GM19395 (cell line): ENCODE results near the gene SPNS2.

ENCODE experiments used
- ATAC-seq: cut with Tn5 transposase; IDR thresholded peaks from one replicate; pipeline ENCODE4 v1.9.1; 2021; ENCODE audit warnings: mild to moderate bottlenecking, moderate library complexity; ENCODE audit not compliant: unreplicated experiment

Gene SPNS2

DNA sequence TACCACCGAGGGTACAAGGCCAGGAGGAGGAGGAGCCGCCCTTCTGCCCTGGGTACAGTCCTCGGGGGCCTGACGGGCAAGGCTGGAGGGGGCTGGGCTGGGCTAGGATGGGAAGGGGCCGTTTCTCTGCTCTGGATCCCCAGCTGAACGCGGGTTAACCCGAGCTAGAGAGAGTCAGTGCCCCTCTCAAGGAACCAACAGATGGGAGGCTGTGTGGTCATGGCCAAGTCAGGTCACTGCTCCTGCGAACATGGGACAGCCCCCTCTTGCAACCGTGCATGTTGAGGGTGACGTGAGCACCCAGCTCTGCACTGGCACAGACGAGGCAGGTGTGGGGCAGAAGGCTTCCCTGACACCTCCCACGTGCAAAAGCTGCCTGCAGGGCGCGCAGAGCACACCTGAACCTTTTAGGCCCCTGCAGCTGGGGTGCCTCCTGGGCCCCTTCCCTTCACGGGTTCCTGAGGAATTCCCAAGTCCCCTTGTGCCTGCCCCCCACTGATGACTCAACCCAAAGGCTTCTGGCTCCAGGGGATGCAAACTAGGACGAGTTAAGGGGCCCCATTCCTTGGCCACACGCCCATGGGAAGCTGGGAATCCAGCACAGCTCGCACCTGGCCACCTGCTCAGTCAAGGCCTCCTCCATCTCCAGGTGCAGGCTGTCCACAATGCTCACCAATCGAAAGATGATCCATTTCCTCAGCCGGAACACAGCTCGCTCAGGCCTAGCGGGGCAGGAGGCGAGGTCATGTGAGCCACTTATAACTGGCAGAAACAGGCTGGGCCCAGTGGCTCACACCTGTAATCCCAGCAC lies 50.2 kb downstream of the SPNS2 start:
- ATAC-seq = no peak

DNA sequence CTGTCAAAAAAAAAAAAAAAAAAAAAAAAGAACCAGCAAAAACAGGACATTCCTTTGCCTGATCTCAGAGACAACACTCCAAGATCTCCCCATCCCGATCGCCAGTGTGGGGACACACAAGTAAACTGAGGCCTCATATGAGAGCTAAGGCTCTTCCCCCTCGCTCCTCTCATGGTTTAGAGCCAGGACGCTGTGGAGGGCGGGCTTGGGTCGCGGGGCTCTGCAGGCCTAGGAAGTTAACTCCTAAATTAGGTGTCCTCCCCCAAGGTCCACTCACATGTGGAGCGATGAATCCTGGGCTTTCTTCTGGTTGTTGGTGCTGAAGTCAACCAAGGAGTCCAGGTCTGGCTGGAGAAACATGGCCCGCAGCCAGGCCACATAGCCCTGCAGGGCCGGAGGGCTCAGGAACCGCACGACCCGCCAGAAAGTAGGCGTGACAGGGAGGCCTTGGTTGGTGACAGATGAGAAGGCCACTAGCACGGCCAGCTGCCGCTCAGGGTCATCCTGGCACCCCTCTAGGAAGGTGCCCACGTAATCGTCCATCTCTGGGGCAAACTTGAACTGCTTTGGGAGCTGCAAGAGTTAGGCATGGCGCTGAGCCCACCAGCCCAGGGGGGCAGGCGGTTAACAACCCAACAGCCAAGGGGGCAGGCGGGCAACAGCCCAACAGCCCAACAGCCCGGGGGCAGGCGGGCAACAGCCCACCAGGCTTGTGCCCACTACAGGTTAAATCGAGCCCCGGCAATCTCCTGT lies 51.3 kb downstream of the SPNS2 start:
- no peak for ATAC-seq

DNA sequence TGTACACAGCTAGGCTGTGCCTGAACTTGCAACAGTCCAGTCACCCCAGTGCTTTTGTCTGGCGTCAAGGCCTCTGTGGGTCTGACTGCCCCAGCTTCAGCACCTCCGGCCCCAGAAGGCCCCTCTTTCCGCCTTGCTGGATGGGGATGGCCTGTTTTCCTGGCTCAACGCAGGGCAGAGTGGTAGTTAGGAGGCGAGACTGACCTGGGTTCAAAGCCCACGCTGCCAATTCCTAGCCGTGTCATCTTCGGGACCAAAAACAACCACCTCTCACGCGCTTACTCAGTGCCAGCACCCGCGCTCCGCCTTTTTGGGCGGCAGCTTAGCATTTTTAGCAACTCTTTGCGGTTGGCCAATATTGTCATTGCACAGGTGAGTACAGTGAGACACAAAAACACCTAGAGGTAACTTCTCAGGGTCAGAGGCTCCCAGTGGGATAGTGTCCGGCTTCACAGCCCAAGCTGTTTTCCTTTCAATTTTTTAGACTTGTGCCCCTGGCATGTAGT lies 51.9 kb downstream of the SPNS2 start:
- ATAC-seq = no peak

DNA sequence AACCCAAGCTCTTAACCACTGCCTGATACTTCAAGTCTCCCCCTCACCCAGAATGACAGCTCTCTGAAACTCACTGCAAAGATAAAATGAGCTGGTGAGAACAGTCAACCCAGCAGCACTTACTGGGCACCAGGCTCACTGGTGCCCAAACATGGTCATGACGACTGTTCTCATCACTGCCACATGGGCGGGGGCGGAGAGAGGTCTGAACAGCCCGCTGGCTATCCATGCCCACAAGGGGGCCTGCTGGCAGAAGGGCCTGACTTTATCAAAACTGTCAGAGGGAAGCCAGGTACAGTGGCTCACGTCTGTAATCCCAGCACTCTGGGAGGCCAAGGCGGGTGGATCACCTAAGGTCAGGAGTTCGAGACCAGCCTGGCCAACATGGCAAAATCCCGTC lies 52.5 kb downstream of the SPNS2 start:
- ATAC-seq = no peak

DNA sequence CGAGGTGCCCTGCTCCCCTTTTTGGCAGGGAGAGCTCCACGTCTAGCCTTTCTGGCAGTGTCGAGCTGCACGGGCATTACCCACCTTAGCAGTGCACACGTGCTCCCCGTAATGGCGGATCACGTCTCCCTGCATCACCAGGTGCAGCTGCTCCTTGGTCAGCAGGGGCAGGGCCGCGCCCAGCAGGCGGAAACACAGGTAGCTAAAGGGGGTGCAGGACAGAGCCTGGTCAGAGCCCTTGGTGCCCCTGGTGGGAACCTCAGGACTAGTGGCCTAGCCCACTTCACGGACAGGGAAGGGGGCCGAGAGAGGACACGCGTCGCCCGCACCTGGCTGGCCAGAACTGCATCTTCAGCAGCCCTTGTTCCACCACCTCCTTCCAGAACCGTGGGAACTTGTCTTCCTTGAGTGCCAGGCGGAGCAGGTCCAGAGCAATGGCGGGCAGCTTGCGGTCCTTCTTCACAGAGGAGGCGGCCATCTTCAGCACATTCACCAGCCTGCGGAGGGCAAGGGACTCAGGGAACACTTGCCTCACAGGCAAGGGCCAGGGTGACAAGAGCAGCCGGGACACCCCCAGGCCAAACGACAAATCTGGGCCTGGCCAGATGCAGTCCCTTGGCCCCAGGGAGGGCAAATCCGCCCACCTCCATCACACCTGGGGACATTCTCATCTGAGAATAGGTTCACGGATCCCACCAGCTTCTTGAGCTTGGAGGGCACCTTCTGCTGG lies 53.3 kb downstream of the SPNS2 start:
- no peak for ATAC-seq

DNA sequence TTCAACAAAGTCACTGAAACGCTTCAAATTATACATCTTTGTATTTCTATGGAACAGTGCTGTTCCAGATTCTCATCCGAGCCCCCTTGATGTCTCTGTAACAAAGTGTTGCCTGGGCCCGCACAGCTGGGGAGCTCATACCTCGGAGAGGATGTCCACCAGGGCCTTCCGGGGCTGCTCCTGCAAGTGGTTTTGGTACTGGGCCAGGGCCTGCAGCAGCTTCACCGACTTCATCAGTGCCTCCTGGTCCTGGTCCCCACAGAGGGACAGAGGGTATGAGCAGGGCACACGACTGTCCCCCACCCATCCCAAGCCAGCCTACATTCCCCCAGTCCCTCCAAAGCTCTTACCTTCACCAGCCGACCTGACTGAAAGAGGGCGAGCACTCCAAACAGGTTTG lies 55.0 kb downstream of the SPNS2 start:
- no peak for ATAC-seq

DNA sequence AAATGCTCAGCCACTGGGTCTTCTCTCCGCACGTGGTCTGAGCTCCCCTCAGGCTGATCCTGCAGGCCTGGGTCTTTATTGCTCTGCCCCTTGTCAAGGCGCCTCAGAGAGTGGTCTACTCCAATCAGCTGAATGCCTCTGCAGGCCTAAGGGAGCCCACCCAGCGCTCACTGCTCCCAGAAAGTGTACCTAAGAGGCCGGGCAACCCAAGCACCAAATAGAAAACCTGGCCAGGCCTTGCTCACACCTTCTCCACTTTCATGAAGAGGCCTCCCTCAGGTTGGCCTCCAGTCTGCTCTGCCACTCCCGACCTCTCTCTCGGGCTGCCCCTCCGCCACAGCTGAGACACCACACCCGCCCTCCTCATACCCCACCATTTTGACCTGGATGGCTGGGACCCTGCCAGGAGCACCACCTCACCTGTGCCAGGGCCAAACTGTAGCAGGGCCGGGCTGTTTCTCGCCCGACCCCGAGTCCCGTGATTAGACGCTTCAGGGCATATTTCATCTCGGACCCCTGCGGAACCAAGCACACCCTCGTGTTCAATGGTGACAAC lies 55.8 kb downstream of the SPNS2 start:
- ATAC-seq = no peak

DNA sequence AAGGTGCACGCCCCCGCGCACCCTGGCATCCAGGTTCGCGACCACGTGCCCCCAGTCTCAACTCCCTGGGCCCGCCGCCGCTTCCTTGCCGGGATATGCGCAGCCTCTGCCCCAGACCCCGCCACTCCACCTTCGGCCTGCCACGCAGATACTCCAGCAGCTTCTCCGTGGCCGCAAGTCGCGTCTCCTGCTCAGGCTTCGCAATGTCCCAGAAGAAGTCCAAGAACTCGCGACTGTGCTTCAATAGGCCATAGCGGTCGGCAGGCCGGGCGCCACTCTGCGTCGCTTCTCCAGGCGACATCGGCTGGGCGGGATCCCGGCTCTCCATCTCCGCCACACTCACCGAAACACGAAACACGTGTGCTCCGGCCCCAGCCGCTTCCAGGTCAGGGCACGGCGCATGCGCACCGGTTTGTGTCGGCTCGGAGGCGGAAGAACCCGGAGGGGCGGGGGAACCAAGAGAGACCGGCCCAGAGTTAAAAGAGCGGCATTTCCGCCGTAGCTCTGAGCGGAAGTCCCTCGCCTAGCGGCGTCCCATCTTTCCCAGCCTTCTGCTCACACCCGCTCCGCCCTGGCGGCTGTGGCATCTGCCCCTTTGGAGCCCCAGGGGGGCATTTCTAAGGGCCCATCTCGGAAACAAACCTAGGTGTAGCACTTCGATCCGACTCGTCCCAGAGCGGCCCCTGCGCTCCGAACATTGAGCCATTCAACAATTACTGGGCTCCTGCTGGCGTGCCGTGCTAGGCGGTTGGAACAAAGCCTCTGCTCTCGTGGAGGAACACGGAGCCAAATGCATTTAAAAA lies 56.5 kb downstream of the SPNS2 start, which contains the start of gene MYBBP1A:
Gene MYBBP1A, minus strand, starts transcription at position 388 of the 803 bp plus-strand sequence. Its CDS starts 60 bp downstream, at position 328.
- ATAC-seq = peak; percentile 80

DNA sequence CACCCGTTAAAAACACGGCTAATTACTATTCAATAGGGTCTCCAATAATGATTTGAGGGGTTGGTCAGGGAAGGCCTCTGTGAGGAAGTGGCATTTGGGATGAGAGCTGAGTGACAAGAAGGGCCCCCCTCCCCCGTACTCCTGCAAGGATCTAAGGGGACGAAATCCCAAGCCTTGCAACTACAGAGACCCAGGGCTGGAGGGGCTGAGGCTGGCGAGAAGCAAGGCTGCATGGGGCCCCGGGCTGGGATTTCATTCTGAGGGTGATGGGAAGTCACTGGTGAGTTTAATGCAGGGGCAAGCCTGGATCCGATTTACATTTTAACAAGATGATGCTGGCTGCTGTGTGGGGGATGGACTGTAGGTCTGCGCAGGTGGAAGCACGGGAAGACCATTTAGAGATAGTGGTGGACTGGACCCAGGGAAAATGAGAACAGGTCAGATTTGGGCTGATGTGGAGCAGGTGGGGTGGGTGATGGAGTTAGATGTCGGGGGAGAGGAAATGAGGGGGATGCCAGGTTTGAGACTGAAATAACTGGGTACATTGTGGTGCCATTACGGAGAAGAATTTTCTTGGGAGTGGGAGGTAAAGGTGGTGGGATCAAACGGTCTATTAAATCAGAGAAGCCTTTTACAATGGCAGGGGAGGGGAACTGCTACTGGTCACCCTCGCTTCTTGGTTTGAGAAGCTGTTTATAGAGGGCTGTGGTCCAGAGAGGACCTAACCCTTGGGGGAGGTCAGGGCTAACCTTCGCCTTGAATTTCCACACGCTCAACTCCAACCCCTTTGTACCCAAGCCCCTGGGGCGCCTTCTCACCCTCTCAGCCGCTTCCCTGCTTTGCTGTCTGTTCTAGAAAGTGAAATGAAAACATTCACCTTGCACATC lies 57.4 kb downstream of the SPNS2 start:
- ATAC-seq = no peak

DNA sequence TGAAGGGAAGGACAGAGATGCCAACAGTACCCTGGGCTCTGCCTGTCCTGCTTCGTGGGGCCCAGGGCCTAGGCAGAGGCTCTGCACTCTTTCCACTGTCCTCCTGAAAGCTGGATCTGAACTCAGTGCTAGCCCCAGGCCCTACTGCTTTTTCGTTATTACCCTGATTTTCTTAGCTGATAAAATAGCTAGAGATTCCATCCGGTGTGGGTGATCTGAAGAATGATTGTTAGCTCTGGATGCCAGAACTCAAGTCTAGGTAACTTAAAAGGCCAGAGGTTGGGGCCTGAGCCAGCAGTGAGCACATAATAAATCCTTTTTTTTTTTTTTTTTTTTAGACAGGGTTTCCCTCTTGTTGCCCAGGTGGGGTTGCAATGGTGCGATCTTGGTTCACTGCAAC lies 58.3 kb downstream of the SPNS2 start:
- ATAC-seq = no peak

DNA sequence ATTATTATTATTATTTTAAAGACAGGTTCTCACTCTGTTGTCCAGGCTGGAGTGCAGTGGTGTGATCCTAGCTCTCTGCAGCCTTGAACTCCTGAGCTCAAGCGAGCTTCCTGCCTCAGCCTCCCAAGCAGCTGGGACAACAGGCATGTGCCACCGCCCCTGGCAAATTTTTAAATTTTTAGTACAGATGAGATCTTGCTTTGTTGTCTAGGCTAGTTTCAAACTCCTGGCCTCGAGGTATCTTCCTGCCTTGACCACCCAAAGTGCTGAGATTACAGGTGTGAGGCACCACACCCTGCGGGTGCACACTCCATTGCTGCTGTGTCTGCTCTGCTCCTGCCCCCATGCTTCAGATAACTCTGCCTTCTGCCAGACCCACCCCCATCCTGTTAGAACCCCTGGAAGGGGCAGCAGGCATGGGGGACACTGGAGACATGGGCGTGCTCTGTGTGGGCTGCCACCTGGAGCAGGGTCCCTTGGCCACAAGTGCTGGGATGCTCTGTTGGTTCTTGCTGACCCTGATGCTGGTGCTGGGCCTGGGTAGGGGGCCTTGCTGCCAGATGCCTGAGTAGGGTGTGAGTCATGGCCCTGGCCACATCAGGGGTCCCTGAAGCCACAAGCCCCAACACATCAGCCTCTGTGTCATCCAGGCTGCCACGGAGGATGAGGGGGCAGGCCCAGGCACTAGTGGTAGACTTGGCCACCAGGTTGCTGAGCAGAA lies 59.1 kb downstream of the SPNS2 start:
- ATAC-seq = no peak

DNA sequence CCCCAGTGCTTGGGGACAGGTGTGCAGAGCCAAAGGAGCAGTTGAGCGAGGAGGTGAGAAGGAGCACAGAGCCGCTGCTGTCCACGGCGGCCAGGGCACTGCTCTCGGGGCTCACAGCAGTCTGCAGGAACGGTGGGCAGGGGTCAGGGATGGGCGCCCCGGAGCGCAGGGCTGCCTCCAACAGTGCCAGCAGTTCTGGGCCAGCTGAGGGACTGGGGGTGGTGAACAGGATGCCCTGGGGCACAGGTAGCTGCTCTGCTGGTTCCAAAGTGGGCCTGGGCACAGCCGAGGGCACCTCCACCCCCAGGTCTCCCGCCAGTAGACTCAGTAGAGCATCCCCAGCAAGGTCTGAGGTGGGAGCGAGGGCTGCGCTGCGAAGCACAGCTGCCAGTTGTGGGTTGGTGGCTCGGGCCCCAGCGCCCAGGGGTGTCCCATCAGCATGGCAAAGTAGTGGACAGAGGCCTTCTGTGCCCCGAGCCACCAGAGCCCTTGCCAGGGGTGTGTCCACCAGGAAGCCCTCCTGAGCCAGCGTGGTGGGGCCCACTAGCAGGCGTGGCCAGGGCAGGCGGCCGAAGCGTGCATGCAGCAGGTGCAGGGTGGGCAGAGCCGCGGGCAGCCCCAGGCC lies 59.8 kb downstream of the SPNS2 start:
- no peak for ATAC-seq

DNA sequence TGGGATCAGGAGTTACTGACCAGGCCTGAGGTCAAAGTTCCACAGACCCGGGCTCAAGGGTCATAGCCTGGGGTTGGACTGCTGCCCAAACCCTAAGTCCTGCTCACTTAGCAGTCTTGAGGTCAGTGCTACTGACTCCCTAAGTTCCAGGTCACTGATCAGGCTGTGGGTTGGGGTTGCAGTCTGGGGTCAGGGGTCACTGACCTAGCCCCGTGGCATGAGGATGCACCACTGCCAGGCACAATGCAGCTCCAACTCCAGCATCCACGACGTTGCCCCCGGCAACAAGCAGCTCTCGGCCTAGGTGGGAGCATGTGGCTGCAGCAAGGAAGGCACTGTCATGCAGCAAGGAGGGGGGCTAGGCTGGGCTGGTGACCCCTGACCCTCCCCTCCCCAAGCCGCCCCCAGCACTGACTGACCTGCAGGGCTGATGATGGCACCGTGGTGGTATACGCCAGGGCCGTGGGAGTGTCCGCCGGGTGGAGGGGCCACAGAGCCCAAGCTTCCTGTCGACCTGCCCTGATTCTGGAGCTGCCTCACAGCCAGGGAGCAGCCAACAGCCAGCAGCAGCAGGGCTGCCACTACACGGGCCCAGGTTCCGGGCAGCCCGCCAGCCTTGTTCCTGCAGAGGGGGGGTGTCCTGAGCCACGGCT lies 60.6 kb downstream of the SPNS2 start:
- no peak for ATAC-seq

DNA sequence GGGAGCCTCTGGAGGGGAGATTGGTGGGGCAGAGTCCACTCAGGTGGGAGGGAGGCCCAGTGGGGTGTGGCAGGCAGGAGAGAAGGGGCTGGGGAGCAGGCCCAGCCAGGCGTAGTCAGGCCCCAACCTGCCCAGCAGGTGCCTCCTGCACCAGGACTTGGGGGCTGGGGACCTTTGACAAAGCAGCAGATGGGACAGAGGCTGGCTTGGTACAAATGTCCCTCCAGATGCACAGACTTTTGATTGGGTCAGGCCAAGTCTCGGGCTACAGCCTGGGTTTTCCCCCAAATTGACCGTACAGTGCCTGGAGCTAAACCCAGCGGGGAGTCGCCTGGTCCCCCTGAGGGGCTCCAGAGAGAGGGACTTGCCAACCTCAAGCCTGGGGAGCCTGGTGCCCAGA lies 61.3 kb downstream of the SPNS2 start:
- ATAC-seq = no peak

DNA sequence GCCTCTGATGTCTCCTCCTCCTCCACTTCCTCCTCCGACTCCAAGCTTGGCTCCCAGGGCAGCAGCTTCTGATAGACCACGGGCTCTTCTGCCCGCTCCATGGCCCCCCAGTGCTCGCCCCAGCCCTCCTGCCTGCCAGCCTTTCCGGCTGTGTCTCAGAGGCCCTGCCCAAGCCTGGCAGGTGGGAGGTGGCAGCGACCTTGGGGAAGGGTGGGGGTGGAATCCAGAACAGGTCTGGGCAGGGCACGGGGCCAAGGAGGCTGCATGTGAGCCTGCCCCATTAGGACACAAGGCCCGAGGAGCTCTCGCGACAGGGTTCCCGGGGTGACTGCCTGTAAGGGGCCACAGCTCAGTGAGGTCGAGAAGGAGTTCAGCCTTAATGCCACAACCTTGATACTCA lies 61.7 kb downstream of the SPNS2 start, which contains the start of gene GGT6:
Gene GGT6, minus strand, starts transcription at position 157 of the 400 bp plus-strand sequence. Its CDS starts 56 bp downstream, at position 101.
- ATAC-seq = no peak

DNA sequence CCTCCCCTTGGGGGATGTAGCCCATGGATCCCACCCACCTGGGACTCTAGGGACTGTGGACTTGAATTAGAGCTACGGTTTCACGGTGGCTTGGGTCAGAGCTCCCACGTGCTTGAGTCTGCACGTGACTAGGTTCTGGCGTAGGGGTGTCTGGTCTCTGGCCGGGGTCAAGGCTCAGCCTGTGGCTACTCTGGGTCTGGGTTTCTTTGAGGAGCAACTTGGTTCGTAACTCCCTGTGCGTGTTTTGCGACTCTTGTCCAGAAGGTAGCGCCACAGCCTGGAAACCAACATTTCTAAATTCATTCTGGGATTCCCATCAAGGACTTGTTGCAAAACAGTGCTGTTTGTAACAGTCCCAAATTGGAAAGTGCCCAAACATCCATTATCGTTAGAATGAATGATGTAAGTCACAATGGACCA lies 62.2 kb downstream of the SPNS2 start:
- no peak for ATAC-seq
